ENCODE data around the gene EPS8L2. TPM values are rescaled to one million over a fixed set of nuclear protein-coding genes. Genes with fewer than 3 reads are reported as not detected.

The EPS8L2 gene
- total RNA-seq, 1 experiment from 2014 or later: 92.8 TPM

GRCh38 chr11:680476-680875 lies 25.6 kb upstream of the EPS8L2 start:
- no peak for DNase-seq
- Histone ChIP-seq H3K4ac (ENCODE audit: low read depth, low read length) (no peak overlapping the region), H3T11ph (ENCODE audit: low read length) (no peak overlapping the region), H4K20me1 (ENCODE audit: control insufficient read depth, insufficient read depth, insufficient read length) (no peaks in the 10 kb centered on the region), H3K27ac (ENCODE audit: insufficient read length, low read depth, low read length) (no peak overlapping the region), H3K9ac (ENCODE audit: extremely low read depth, insufficient read length, low read length) (no peak overlapping the region), H2AFZ (ENCODE audit: low read length) (no peak overlapping the region), H2BK15ac (ENCODE audit: low read depth, low read length) (no peak overlapping the region), H3K4me1 (ENCODE audit: insufficient read depth, low read length) (no peaks in the 10 kb centered on the region), H3K14ac (ENCODE audit: insufficient read depth, low read length) (no peak overlapping the region), H3K27me3 (ENCODE audit: insufficient read depth, low read length) (no peaks in the 10 kb centered on the region), H4K8ac (replicated peaks; ENCODE audit: insufficient read length, low read depth, low read length) (no peak overlapping the region), H2BK20ac (ENCODE audit: low read depth, low read length, poor library complexity, severe bottlenecking) (no peak overlapping the region), H3K4me2 (ENCODE audit: insufficient read depth, insufficient read length, low read length) (no peak overlapping the region), H3K56ac (ENCODE audit: insufficient read length, low read depth, low read length) (no peak overlapping the region), H3K23ac (ENCODE audit: insufficient read length, low read depth, low read length) (no peak overlapping the region), H2BK5ac (ENCODE audit: insufficient read length, low read length) (no peak overlapping the region), H4K5ac (ENCODE audit: insufficient read length, low read depth, low read length) (no peak overlapping the region), H3K79me1 (ENCODE audit: insufficient read depth, low read depth, low read length, poor library complexity, severe bottlenecking) (peaks cover 3% of the 10 kb centered on the region), H3K23me2 (ENCODE audit: insufficient read length, low read depth, low read length, poor library complexity, severe bottlenecking) (no peaks in the 10 kb centered on the region), H3K9me3 (ENCODE audit: control insufficient read depth, low read depth, low read length) (no peaks in the 10 kb centered on the region), H3K79me2 (ENCODE audit: insufficient read depth, low read length) (no peaks in the 10 kb centered on the region), H2AK5ac (ENCODE audit: insufficient read length, low read length) (no peak overlapping the region), H2BK120ac (ENCODE audit: low read depth, low read length, poor library complexity, severe bottlenecking) (no peak overlapping the region), H2BK12ac (ENCODE audit: insufficient read length, low read depth, low read length) (no peak overlapping the region), H3K18ac (ENCODE audit: insufficient read length, low read depth, low read length) (no peak overlapping the region), H4K91ac (ENCODE audit: insufficient read length, low read depth, low read length) (no peak overlapping the region)
- WGBS (ENCODE audit: extremely low coverage, insufficient read length, low lambda C conversion rate): no CpG with 5 or more reads among the region's 19 CpGs
- TF ChIP-seq CTCF (conservative IDR thresholded peaks at IDR 0.05): no peak
- H3K36me3 Mint-ChIP-seq (ENCODE audit: insufficient read depth in 1 of 3, low read depth in 3 of 3): peaks cover 58 to 83% (median 78%) of the 10 kb centered on the region in 3 experiments
- H3K27me3 Mint-ChIP-seq (ENCODE audit: low read depth): no peaks in the 10 kb centered on the region
- H3K4me3 Mint-ChIP-seq: no peak overlapping the region
- peak overlapping the region; percentile 48 to 83 (median 72); a peak in 5 of 7 replicates for H3K27ac Mint-ChIP-seq
- peaks cover 21 to 25% of the 10 kb centered on the region in 2 experiments for H3K4me1 Mint-ChIP-seq
- H3K9me3 Mint-ChIP-seq: no peaks in the 10 kb centered on the region
